Prostate gland (tissue), 2 donors: ENCODE results near the gene CCDC141. TPM values are rescaled to one million over a fixed set of nuclear protein-coding genes. Genes with fewer than 3 reads are reported as not detected.

Source experiments
- DNase-seq: peaks from one replicate; pipeline ENCODE4 v3.0.0-alpha.2; 2019; ENCODE audit warnings: low spot score
- H3K27ac ChIP-seq, 2 donors: fragments of 200-600 bp; sonication (generic); 2 replicates each; pipeline ENCODE4 v1.5.1; 2017 to 2019
- H3K27me3 ChIP-seq: fragments of 200-600 bp; sonication (generic); replicated peaks from 2 replicates; pipeline ENCODE4 v1.5.1; 2019; ENCODE audit not compliant: insufficient read depth
- H3K36me3 ChIP-seq, 2 donors: fragments of 200-600 bp; sonication (generic); 1 replicate in 1 of 2; 2 replicates in 1 of 2; pipeline versions ENCODE4 v1.5.1 to v1.8.1; 2017 to 2019
- H3K4me1 ChIP-seq: fragments of 200-600 bp; sonication (generic); replicated peaks from 2 replicates; pipeline ENCODE4 v1.5.1; 2019
- H3K4me3 ChIP-seq, 2 donors: fragments of 200-600 bp; sonication (generic); 2 replicates each; pipeline ENCODE4 v1.5.1; 2017 to 2019
- H3K9me3 ChIP-seq: fragments of 200-600 bp; sonication (generic); 2 replicates; pipeline ENCODE4 v1.5.1; 2017
- POLR2A ChIP-seq: fragments of 450-650 bp; IDR thresholded peaks from one replicate; pipeline ENCODE4 v1.6.1; 2016; ENCODE audit warnings: antibody characterized with exemption, mild to moderate bottlenecking
- POLR2AphosphoS5 ChIP-seq: sonication (generic); formaldehyde crosslinking; IDR thresholded peaks from one replicate; pipeline ENCODE4 v1.6.1; 2017; ENCODE audit warnings: antibody characterized with exemption
- WGBS: methylation state at CpG from one replicate; pipeline ENCODE4 v1.1.5; 2018; 5-methylcytosine and 5-hydroxymethylcytosine counted together
- intact Hi-C: fragments of 100-400 bp; cut with DNase I; formaldehyde crosslinking; loops from one replicate; pipeline ENCODE4 v1.14.2; 2022
- total RNA-seq, 2 donors: library from RNA; depleted of rRNA; stranded (reverse); fragments of >200 nt; gene quantifications; one replicate each; pipeline ENCODE4 v1.1.0, GENCODE V29; 2016
- TF ChIP-seq, protein P1 (sequence below), 4 experiments: fragments of 200-600 bp in 2 of 4; fragments of 450-650 bp in 2 of 4; sonication (generic) in 2 of 4; IDR thresholded peaks; 1 replicate in 3 of 4; 2 replicates in 1 of 4; pipeline ENCODE4 v1.5.1; 2016 to 2019; ENCODE audit warnings: antibody characterized with exemption in 4 of 4, mild to moderate bottlenecking in 2 of 4, moderate library complexity in 2 of 4

The CCDC141 gene
- total RNA-seq, 2 donors from 2014 or later: 0.32 to 8.6 TPM

DNA sequence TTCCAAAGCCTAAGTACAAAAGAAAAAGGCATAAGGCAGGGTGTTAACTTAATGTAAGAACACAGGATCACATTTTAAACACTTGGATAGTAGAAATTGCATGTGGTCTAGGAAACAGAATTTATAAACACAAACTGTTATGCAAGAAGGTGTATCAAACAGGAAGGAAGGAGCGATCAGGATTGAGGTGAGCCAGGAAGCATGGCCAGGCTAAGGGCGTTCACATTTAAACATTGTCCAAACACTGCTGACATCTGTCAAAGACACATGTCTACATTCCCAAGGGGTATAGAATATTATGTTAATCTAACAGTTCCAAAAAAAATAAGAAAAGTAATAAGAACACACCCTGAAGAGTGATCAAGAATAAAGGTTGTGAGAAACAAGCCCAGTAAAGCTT is 71.3 kb downstream of the CCDC141 start:
- H3K4me1 ChIP-seq: no peaks in the 10 kb centered on the region
- intact Hi-C loops: no loop called here
- H3K9me3 ChIP-seq: no peaks in the 10 kb centered on the region
- DNase-seq: no peak
- no peaks in the 10 kb centered on the region for H3K27me3 ChIP-seq
- no peaks in the 10 kb centered on the region for H3K36me3 ChIP-seq
- TF ChIP-seq POLR2AphosphoS5: no peak
- no peak for TF ChIP-seq POLR2A
- TF ChIP-seq, protein P1, sequence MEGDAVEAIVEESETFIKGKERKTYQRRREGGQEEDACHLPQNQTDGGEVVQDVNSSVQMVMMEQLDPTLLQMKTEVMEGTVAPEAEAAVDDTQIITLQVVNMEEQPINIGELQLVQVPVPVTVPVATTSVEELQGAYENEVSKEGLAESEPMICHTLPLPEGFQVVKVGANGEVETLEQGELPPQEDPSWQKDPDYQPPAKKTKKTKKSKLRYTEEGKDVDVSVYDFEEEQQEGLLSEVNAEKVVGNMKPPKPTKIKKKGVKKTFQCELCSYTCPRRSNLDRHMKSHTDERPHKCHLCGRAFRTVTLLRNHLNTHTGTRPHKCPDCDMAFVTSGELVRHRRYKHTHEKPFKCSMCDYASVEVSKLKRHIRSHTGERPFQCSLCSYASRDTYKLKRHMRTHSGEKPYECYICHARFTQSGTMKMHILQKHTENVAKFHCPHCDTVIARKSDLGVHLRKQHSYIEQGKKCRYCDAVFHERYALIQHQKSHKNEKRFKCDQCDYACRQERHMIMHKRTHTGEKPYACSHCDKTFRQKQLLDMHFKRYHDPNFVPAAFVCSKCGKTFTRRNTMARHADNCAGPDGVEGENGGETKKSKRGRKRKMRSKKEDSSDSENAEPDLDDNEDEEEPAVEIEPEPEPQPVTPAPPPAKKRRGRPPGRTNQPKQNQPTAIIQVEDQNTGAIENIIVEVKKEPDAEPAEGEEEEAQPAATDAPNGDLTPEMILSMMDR (IDR thresholded peaks at IDR 0.05): no peak
- no peak overlapping the region for H3K4me3 ChIP-seq
- whole genome bisulfite sequencing: 53% methylated on average over 2 of the region's 2 CpGs
- H3K27ac ChIP-seq: no peak overlapping the region

DNA sequence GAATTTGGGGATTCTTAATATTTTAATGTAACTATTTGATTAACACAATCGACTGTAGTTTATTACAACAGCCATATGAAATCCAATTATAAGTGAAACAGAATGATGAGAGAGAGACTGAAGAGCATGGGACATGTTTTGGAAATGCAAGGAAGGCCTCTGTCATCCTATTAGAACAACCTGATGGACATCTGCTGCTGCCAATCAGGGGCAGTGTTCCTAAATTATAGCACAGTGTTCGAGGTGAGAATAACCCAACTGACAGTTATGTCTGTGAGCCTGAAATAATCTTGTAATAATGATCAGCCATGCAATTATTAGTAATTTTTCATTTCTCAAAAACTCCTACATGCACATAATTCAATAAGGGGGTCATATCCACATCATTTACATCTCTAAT is 73.6 kb downstream of the CCDC141 start:
- no peaks in the 10 kb centered on the region for H3K4me1 ChIP-seq
- intact Hi-C loops: no loop called here
- H3K9me3 ChIP-seq: no peaks in the 10 kb centered on the region
- 86% methylated on average over 2 of the region's 2 CpGs for WGBS
- DNase-seq: no peak
- no peak overlapping the region for H3K27ac ChIP-seq
- no peaks in the 10 kb centered on the region for H3K27me3 ChIP-seq
- H3K4me3 ChIP-seq: no peak overlapping the region
- no peaks in the 10 kb centered on the region for H3K36me3 ChIP-seq
- TF ChIP-seq, protein P1 (IDR thresholded peaks at IDR 0.05): no peak
- TF ChIP-seq POLR2A: no peak
- no peak for TF ChIP-seq POLR2AphosphoS5

DNA sequence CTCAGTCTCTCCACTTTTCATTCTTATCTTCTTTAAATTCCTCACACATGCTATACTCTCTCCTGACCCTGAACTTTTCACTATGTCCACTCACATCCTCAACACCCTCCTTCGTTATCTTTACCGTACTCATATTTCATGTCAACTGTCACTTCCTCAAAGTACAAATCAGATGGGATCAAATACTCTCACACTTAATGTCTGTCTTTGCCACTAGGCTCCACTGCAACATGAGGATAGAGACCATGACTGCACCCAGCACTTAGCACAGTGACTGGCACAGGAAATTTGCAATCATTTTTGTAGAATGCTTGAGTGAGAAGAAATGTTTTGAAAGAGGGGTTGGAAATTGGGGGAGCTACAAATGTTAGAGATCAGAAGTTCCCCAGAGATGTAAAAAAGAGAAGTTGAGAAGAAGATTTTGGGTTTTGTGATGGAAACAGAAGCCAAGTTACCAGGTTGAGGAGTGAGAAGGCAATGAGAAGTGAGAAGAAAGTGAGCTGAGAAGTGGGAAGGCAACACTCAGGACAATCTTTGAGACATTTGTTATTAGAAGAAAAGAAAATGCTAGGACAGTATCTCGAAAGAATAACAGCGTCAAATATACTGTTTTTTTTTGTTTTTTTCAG is 87.0 kb downstream of the CCDC141 start:
- DNase-seq: no peak
- H3K4me3 ChIP-seq: no peak overlapping the region
- H3K9me3 ChIP-seq: no peaks in the 10 kb centered on the region
- H3K4me1 ChIP-seq: no peaks in the 10 kb centered on the region
- no peak overlapping the region for H3K27ac ChIP-seq
- no peaks in the 10 kb centered on the region for H3K36me3 ChIP-seq
- peaks cover 2% of the 10 kb centered on the region for H3K27me3 ChIP-seq
- WGBS: 87% methylated on average over 4 of the region's 4 CpGs
- TF ChIP-seq POLR2AphosphoS5 (no peak), POLR2A (no peak)
- TF ChIP-seq, protein P1 (IDR thresholded peaks at IDR 0.05): no peak
- intact Hi-C loops: no loop called here

DNA sequence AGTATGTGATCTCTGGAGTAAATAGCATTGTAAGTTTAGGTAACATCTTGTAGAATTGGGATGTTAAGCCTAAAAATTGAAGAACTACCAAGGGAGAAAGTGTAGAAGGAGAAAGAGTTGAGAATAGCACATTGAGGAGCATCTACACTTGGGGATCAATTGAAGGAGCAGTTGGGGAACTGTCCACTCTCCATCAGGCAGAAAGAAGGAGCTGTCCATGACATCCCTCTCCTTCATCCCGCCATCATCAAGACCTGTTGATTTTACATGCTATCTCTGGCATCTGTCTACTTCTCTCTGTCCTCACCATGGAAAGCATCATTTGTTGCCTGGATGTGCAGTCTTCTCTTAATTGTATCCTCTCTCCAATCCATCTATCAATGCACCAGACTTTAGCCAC is 87.8 kb downstream of the CCDC141 start:
- no peak for TF ChIP-seq POLR2A

DNA sequence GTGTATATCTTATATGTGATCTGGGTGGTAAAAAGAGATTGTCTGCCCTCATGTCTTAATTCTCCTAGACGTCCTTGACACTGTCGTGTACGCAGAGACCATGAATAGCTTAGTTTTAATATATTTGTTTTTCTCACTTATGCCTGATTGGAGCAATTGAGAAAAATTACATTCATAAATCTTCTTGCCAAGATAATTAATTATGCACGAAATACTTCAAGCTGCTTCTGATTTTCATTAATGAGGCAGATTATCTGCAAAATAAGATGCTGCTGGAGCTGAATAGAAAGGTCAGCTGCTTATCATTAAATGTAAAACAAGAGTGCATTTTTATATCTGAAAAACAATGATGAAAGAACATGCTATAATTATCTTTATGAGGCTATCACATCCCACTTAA is 95.9 kb downstream of the CCDC141 start:
- 56% methylated on average over 4 of the region's 4 CpGs for WGBS
- Histone ChIP-seq H3K27me3 (no peaks in the 10 kb centered on the region), H3K4me1 (no peaks in the 10 kb centered on the region), H3K36me3 (no peaks in the 10 kb centered on the region), H3K9me3 (no peaks in the 10 kb centered on the region), H3K27ac (no peak overlapping the region), H3K4me3 (no peak overlapping the region)
- intact Hi-C loops: no loop called here
- TF ChIP-seq POLR2A: no peak
- TF ChIP-seq POLR2AphosphoS5: no peak
- TF ChIP-seq, protein P1 (IDR thresholded peaks at IDR 0.05): no peak
- DNase-seq: no peak

More for the DNA sequence above, 87.8 kb downstream of the CCDC141 start:
- DNase-seq: no peak
- 79% methylated on average over 1 of the region's 1 CpG for WGBS
- intact Hi-C loops: no loop called here
- Histone ChIP-seq H3K36me3 (no peaks in the 10 kb centered on the region), H3K27ac (no peak overlapping the region), H3K4me3 (no peak overlapping the region), H3K27me3 (peaks cover 2% of the 10 kb centered on the region), H3K4me1 (no peaks in the 10 kb centered on the region), H3K9me3 (no peaks in the 10 kb centered on the region)
